ENCODE measurements around the gene ASCL2.
"Not testable (repeated sequence)": the region's sequence is repeated elsewhere in the genome, so short reads cannot be mapped to it uniquely, and the experiment has no call there.

ASCL2 gene

GRCh38 chr11:2260491-2261364 is 9.7 kb downstream of the ASCL2 start:
- no peak for DNase-seq (ENCODE audit: low read depth in 2 of 2)

GRCh38 chr11:2259897-2260451 is 10.4 kb downstream of the ASCL2 start:
- no peak for DNase-seq (ENCODE audit: low read depth in 2 of 2)

GRCh38 chr11:2259466-2259830 is 10.9 kb downstream of the ASCL2 start:
- no peak for DNase-seq (ENCODE audit: low read depth in 2 of 2)

GRCh38 chr11:2258501-2259465 is 11.6 kb downstream of the ASCL2 start:
- DNase-seq (ENCODE audit: low read depth in 2 of 2): no peak

- no peak for DNase-seq (ENCODE audit: low read depth in 2 of 2)
Observed at GRCh38 chr11:2256951-2257700, 13.3 kb downstream of the ASCL2 start.

- no peak for DNase-seq (ENCODE audit: low read depth in 2 of 2)
Observed at GRCh38 chr11:2256293-2256913, 14.0 kb downstream of the ASCL2 start.

GRCh38 chr11:2252018-2252417 is 18.4 kb downstream of the ASCL2 start:
- DNase-seq (ENCODE audit: low read depth in 2 of 2): no peak

- no peak for DNase-seq (ENCODE audit: low read depth in 2 of 2)
Observed at GRCh38 chr11:2251138-2251537, 19.2 kb downstream of the ASCL2 start.

GRCh38 chr11:2250485-2250884 is 19.9 kb downstream of the ASCL2 start:
- no peak for DNase-seq (ENCODE audit: low read depth in 2 of 2)

GRCh38 chr11:2250041-2250440 is 20.3 kb downstream of the ASCL2 start:
- DNase-seq (ENCODE audit: low read depth in 2 of 2): no peak

- DNase-seq (ENCODE audit: low read depth in 2 of 2): no peak
Observed at GRCh38 chr11:2249189-2249916, 21.0 kb downstream of the ASCL2 start.

GRCh38 chr11:2248762-2249161 is 21.6 kb downstream of the ASCL2 start:
- no peak for DNase-seq (ENCODE audit: low read depth in 2 of 2)

- DNase-seq (ENCODE audit: low read depth in 2 of 2): no peak
Observed at GRCh38 chr11:2248242-2248641, 22.1 kb downstream of the ASCL2 start.

GRCh38 chr11:2247496-2247895 is 22.9 kb downstream of the ASCL2 start:
- DNase-seq (ENCODE audit: low read depth in 2 of 2): no peak

GRCh38 chr11:2240834-2241233 is 29.6 kb downstream of the ASCL2 start:
- no peak for DNase-seq (ENCODE audit: low read depth in 2 of 2)

- DNase-seq (ENCODE audit: low read depth in 2 of 2): no peak
Observed at GRCh38 chr11:2237457-2238238, 32.7 kb downstream of the ASCL2 start.

- not testable (repeated sequence) for DNase-seq (ENCODE audit: low read depth in 2 of 2)
Observed at GRCh38 chr11:2236381-2237134, 33.8 kb downstream of the ASCL2 start.

- DNase-seq (ENCODE audit: low read depth in 2 of 2): no peak
Observed at GRCh38 chr11:2235588-2236326, 34.6 kb downstream of the ASCL2 start.

All from stimulated activated CD8-positive, alpha-beta memory T cell treated with anti-CD3 and anti-CD28 coated beads, Interleukin-7, amount 100 ng/mL, for 4 hours (primary cell).